ENCODE data around the gene SPOCD1. TPM values are rescaled to one million over a fixed set of nuclear protein-coding genes. Genes with fewer than 3 reads are reported as not detected.

The SPOCD1 gene
- polyA plus RNA-seq, 1 experiment: 78.8 TPM

DNA sequence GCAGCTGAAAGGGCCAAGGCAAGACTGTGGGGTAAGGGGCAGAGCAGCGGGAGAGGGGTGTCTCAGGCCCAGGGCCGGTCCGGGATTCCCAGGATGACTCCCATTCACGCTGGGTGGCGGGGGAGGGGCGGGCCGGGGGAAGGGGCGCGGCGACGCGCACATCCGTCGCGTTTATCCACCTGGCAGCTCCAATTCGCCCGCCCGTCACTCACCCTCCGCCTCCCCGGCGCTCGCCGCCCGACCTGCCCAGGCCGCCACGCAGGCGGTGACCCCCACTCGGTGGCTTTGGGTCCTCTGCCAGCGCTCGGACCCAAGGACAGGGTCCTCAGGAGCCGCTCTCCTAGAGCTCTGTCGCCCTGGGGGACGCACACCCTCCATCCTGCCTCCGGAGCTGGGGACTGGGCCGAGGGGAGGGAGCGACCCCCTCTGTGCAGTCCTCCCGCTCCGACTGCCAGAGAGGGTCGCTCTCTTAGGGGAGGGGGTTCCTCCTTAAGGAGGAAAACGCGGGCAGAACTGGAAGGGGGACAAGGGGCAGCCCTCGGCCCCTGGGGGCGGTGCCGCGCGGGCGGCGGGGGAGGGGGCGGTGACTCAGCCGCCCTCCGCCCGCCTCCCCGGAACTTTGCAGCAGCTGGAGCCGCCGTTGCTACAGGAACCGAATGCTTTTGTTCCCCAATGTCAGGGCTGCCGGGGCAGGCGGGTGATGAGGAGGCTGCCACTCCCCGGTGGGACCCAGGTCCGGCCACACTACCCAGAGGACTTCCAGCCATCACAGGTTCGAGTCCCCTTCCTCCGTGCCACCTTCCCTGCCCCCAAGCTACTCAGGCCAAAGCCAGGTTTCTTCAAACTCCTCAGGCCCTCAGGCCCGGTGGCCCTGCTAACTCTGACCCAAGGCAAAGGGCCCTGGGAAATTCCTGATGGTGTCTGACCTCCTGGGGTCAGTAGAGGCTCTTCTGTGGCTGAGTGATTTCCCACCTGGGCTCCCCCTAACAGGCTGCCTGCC, 55.1 kb downstream of the SPOCD1 start:
- ChIA-PET POLR2A (interaction anchor here (0.6 to 2.7 kb wide), 3 partner anchors 10 to 145 kb away, joined by 3 to 11 read pairs (median 4); no protein-coding TSS in a partner anchor), CTCF (interaction anchor here (0.5 to 1.4 kb wide), 6 partner anchors 15 to 209 kb away, joined by 3 to 12 read pairs (median 4); no protein-coding TSS in a partner anchor)
- no peak for DNase-seq (ENCODE audit: low read depth, low spot score)
- Histone ChIP-seq H3K27me3 (ENCODE audit: control insufficient read depth, insufficient read depth, low read length) (no peaks in the 10 kb centered on the region), H3K27ac (ENCODE audit: low read depth, low read length) (peak overlapping the region; percentile 61), H3K4me3 (ENCODE audit: low read depth, low read length) (peak overlapping the region; percentile 65), H3K9me3 (ENCODE audit: control insufficient read depth, insufficient read depth, low read length) (no peaks in the 10 kb centered on the region)
- TF ChIP-seq CTCF (IDR thresholded peaks at IDR 0.05; ENCODE audit: low read depth, low read length): no peak

- Histone ChIP-seq H3K4me3 (ENCODE audit: low read depth, low read length) (no peak overlapping the region), H3K9me3 (ENCODE audit: control insufficient read depth, insufficient read depth, low read length) (no peaks in the 10 kb centered on the region), H3K27ac (ENCODE audit: low read depth, low read length) (no peak overlapping the region), H3K27me3 (ENCODE audit: control insufficient read depth, insufficient read depth, low read length) (no peaks in the 10 kb centered on the region)
- no peak for TF ChIP-seq CTCF (IDR thresholded peaks at IDR 0.05; ENCODE audit: low read depth, low read length)
- CTCF ChIA-PET: interaction anchor here (0.6 to 1.9 kb wide), 4 partner anchors 14 to 205 kb away, joined by 4 to 8 read pairs (median 4); no protein-coding TSS in a partner anchor
- no peak for DNase-seq (ENCODE audit: low read depth, low spot score)
- POLR2A ChIA-PET: interaction anchor here (0.6 to 2.7 kb wide), 2 partner anchors 30 to 143 kb away, joined by 4 to 11 read pairs; no protein-coding TSS in a partner anchor
Observed at GRCh38 chr1:31759298-31760023, 56.4 kb downstream of the SPOCD1 start.

DNA sequence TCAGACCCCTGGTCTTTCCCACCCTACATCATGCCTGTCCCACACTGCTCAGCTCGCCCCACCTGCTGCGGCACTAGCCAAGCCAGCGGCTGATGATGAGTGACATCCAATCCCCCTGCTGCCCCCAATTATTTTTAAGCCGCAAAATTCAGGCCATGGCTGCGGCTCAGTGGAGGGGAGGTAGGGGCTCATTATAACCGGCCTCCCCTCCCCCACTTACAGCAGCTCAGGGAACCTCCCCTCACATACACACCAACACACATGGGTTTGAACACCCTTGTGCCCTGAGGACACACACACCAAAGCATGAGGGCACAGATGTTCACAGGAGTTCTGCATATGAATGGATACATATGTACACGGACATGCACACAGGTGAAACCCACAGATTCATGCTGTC, 57.0 kb downstream of the SPOCD1 start:
- ChIA-PET CTCF (interaction anchor here (1.9 kb wide), 1 partner anchor 13 kb away, joined by 8 read pairs; no protein-coding TSS in a partner anchor), POLR2A (no interaction called here)
- no peak overlapping the region for H3K4me3 ChIP-seq (ENCODE audit: low read depth, low read length)
- H3K27me3 ChIP-seq (ENCODE audit: control insufficient read depth, insufficient read depth, low read length): no peaks in the 10 kb centered on the region
- TF ChIP-seq CTCF (IDR thresholded peaks at IDR 0.05; ENCODE audit: low read depth, low read length): no peak
- no peak for DNase-seq (ENCODE audit: low read depth, low spot score)
- no peaks in the 10 kb centered on the region for H3K9me3 ChIP-seq (ENCODE audit: control insufficient read depth, insufficient read depth, low read length)
- no peak overlapping the region for H3K27ac ChIP-seq (ENCODE audit: low read depth, low read length)

DNA sequence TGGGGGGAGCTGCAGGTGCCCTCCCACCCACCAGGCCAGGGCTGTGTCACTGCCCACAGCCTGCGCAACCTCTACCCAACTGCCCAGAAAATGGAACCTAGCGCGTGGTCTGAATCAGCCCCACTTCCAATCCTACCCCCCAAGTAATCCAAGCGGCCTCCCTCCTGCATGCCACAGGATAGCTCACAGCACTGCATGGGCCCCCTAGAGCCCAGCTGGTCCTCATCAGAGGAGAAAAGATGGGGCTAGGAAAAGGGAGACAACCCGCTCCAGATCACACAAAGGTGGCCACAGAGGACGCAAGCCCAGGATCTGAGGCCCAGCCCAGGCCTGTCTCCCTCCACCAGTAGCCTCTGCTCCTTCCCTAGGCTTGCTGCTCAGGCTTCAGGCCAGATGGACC, 57.8 kb downstream of the SPOCD1 start:
- CTCF ChIA-PET: interaction anchor here (0.5 to 1.9 kb wide), 2 partner anchors 12 to 196 kb away, joined by 3 to 8 read pairs; no protein-coding TSS in a partner anchor
- Histone ChIP-seq H3K9me3 (ENCODE audit: control insufficient read depth, insufficient read depth, low read length) (no peaks in the 10 kb centered on the region), H3K27ac (ENCODE audit: low read depth, low read length) (no peak overlapping the region), H3K4me3 (ENCODE audit: low read depth, low read length) (no peak overlapping the region), H3K27me3 (ENCODE audit: control insufficient read depth, insufficient read depth, low read length) (no peaks in the 10 kb centered on the region)
- POLR2A ChIA-PET: interaction anchor here (0.6 kb wide), 1 partner anchor 445 kb away, joined by 5 read pairs; no protein-coding TSS in a partner anchor
- no peak for TF ChIP-seq CTCF (IDR thresholded peaks at IDR 0.05; ENCODE audit: low read depth, low read length)
- no peak for DNase-seq (ENCODE audit: low read depth, low spot score)

Measured in AG04450 (cell line).